NCI-H128 (cell line): ENCODE data around the gene SUSD6.
"Not testable (repeated sequence)": the region's sequence is repeated elsewhere in the genome, so short reads cannot be mapped to it uniquely, and the experiment has no call there.

ENCODE experiments used
- DNase-seq: peaks from one replicate; lab custom pipeline; 2025; ENCODE audit not compliant: unreplicated experiment; lab: John Stamatoyannopoulos, UW

SUSD6 gene

DNA sequence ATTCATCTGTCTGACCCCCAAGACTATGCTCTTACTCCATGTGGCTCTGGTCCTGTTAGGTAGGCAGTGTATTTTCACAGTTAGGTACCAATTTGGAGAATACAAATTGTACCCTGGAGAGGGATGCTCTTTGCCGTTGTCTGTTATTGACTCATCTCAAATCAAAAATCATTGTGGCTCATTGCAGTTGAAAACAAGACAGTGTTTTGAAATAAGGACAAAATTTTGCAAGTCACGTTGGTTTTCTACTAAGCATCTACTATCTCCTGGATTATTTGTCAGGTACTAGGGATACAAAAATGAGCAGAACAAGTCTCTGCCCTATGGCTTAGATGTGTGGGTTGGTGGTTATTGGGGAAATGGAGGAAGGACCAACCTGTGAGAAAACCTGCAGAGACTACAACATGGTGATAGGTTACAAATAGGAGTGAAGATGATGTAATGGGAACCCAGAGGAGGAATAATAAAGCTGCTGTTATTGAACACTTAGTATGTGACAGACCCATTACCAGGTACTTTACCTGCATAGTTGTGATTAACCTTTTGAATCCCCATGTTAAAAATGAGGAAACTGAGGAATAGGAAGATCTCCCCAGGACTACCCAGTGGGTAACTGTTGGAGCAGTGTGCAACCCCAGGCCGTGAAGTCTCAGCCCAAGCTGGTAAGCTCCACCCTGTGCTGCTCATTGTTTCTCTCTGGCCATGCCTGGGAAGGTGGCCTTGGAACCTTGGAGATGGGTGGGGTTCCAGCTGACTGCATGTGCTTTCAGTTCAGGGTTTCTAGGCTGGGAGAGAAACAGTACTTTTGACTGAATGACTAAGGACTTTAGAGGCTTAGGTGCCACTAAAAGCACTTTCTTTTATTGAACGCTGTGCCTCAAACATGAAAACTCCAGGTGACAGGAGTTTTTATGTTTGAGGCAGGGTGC lies 82.7 kb downstream of the SUSD6 start:
- no peak for DNase-seq

DNA sequence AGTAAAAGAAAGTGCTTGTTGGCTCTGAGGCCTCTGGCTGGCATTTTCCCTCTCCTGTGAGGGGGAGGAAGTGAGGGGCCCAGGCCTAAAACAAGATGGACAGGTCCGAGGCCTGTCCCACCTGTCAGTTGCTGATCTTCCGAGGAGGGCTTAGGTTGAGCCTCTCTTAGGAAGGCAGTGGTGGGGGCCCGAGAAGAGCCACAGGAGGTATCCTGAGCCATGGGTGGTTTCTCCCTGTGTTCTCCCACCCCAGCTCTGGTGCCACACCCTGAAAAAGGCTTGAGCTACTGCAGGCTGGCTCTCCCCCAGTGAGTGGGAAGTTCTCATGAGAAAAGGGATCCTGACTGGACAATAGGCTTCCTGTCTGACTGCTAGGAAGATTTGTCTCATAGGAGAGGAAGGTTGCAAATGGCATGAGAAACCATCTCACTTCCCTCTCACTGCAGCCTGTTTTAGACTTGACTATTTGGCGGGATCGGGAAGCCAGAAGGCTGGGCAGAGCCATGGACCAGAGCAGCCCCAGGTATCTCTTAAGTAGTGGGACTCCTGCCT lies 83.4 kb downstream of the SUSD6 start:
- no peak for DNase-seq

DNA sequence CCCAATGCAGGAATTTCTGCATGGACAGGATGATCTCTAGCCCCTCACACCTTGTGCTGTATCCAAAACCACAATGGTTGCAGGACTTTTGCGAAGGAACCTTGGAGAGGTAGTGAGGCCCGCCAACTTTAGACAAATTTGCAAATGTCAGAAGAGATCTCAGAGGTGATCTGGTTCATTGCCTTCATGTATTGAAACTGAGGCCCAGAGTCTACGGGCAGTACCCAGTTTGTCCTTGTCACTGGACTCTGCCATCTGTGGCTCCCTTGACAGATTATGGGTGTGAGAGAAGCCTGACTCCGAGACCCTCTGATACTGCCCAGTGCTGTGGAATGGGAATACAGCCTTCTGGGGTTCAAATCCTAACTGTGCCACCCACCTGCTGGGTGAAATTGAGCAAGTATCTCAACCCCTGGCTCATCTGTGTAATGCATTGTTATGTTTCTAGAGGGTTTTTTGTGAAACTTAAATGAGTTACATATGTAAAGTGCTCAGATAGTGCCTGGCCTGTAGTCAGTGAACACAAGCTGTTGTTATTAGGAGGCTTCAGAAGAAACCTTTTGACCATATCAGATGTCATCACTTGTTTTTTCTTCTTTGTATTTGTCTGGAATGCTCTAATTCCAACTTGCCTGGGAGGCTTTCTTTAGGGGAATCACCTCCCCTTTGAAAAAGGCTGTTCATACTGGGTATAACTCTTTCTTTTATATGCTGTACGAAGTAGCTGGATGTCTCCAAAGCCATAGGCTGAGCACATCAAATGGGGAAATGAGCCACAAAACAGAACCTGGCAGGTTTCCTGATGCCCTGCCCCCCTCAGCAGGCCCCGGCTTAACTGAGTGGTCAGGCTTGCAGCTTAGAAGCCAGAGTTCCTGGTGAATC lies 84.2 kb downstream of the SUSD6 start:
- no peak for DNase-seq

DNA sequence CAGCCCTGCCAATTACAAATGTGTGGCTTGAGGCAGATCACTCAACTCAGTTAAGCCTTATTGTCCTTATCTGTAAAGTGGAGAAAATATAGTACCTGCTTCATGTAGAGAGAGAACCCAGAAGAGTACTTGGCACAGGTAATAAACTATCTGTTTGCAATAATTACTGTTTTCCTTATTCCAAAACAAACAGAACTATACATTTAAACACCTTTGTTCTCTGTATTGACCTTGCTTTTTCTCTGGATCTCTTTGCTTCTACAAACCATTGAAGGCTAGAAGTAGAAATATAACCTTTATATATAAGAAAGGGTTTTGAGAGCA lies 84.8 kb downstream of the SUSD6 start:
- DNase-seq: no peak

DNA sequence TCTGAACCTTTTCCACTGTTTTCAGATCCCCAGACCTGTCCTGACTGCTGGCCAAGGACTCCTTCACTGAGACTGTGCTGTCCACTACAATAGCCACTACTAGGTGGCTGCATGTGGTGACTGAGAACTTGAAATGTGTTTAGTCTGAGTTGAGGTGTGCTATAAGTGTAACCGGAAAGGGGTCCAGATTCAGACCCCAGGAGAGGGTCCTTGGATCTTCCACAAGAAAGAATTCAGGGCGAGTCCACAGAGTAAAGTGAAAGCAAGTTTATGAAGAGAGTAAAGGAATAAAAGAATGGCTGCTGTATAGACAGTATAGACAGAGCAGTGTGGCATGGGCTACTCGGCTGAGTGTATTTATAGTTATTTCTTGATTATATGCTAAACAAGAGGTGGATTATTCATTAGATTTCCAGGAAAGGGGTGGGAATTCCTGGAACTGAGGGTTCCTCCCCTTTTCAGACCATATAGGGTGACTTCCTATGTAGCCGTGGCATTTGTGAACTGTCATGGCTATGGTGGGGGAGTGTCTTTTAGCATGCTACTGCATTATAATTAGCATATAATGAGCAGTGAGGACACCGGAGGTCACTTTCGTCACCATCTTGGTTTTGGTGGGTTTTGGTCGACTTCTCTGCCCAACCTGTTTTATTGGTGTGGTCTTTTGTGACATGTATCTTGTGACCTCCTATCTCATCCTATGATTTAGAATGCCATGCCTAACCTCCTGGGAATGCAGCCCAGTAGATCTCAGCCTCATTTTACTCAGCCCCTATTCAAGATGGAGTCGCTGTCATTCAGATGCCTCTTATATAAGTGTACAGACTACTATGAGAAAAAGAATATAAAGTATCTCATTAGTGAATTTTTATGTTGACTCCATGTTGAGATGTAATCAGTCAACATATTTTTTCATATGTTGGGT lies 85.5 kb downstream of the SUSD6 start:
- no peak for DNase-seq

DNA sequence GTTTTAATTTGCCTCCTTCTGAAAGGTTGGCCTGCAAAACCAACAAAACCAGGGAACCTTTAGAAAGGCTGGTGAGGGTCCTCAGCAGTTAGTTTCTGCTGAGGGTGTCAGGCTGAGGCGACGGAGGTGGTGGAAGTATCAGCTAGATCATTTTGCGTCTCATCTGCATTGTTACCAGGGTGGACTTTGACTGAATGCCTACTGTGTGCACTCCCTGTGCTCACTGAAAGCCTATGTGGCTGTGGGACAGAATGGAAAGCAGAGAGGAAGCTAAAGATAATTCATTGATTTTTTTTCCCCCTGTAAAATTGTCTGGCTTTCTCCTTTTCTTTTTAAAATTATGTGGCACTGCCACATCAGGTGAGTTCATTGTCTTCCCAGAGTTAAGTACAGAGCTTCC lies 87.2 kb downstream of the SUSD6 start:
- DNase-seq: no peak

DNA sequence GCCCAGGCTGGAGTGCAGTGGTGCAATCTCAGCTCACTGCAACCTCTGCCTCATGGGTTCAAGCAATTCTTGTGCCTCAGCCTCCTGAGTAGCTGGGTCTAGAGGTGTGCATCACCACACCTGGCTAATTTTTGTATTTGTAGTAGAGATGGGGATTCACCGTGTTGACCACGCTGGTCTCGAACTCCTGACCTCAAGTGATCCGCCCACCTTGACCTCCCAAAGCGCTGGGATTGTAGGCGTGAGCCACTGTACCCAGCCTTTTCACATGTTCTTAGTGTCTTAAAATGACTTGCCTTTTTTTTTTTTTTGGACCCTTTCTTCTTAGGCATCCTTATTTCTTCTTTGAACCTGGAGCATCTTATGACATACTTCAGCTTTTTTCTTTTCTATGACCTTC lies 87.8 kb downstream of the SUSD6 start:
- not testable (repeated sequence) for DNase-seq

DNA sequence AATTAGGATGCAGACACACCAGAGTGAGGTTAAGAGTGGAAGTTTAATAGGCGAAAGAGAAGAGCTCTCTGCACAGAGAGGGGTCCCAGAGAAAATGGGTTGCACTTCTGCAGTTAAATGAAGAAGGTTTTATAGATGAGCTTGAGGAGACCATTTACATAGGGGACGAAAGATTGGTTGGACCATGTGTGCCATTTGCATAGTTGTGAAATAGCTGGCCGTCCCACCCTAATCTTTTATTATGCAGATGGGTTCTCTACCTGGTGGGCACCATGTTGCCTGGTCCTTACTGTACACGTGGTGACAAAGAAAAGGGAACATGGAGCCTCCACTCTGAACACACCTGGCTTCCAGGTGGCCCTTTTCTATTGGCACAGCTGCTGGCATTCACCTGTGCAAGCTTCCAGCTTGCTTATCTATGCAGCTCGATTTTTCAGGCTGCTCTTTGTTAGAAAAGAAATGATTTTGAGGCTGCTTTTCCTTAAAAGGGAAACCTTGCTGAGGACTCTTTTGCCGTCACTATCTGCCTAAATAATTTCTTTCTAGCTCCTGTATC lies 88.4 kb downstream of the SUSD6 start:
- no peak for DNase-seq

DNA sequence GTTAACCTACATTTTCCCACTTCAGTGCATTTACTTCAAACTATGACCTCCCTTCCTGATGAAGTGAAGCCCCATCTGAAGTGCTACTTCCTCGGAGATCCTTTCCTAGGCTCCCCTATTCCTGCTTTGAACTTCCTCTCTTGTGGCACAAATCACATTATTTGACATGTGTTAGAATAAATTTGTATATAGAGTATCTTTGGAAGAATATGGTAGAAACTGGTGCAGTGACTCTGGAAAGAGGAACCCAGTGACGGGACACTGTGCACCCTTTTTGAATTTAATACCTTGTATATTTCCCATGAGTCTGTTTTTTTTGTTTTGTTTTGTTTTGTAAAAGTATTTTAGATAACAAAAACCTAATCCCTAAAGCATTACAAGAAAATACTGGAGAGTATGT lies 89.2 kb downstream of the SUSD6 start:
- DNase-seq: no peak

DNA sequence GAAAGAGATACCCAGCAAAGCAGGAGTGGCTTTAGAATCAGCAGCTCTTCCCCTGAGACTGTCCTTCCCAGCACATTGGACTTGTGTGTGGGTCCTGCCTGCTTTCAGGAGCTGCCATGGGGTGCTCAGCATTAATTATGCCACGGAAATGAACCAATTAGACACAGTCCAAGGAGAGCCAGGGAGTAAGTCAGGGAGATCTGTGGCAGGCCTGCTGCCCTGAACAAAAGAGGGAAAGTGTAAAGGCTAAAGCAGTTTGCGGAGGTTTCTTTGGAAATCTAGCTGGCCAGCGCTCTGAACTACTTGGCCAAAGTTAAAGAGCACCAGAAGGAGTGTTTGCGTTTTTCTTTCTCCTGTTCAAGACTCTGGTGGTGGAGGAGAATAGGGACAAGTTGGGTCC lies 89.9 kb downstream of the SUSD6 start:
- DNase-seq: no peak

DNA sequence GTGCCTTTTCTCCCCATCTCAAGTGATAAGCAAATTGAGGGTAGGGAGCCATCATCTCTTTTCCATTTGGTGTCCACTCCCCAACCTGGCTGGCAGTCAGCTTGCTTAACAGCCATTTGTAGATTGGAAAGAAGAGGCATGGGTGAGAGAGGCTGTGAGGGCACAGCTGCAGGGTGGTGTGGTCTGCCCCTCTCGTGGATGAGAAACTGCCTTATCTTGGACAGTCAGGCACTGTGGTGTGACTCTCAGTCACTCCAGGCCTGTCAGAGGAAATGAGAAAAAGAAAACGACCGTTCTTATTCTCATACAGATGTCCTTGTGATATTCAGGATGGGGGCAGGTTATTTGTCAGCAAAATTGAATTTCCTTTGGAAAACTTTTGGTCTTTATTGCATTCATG lies 90.5 kb downstream of the SUSD6 start:
- no peak for DNase-seq

DNA sequence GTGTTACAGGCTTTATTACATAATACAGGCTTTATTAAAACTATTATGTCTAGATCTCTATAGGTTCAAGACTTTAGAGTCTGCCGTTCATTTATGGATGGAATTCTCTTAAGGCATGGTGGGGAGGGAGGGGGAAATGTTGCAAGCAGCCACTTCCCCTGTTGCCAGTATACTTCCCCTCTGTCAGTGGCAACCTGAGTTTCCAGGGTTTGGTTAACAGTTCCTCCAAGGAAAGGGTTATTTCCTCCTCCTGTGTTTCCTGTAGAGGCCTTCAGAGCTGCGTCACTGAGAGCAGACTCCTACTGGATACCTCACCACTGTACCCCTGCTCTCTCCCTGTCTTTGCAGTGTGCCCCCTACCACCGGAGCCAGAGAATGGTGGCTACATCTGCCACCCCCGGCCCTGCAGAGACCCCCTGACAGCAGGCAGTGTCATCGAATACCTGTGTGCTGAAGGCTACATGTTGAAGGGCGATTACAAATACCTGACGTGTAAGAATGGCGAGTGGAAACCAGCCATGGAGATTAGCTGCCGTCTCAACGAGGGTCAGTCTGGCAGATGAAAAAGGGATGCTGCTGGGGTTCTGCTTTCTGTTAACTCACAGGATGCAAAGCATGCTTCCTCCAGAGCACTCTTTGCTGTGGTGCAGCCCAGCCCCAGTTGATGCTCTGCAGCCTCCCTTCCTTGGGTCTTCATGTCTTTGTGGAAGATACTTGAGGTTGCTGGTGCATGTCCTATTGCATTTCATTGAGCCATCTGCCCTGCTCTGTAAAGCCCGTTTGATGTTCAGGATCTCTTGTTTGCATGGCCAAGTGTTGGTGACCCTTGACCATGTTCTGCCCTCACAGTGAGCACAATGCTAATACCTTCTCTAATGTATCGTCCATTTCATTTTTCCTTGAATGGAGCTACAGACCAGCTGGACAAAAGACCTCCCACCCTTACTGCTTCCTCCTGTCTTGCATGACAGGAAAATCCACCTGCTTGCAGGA lies 91.9 kb downstream of the SUSD6 start:
- no peak for DNase-seq

DNA sequence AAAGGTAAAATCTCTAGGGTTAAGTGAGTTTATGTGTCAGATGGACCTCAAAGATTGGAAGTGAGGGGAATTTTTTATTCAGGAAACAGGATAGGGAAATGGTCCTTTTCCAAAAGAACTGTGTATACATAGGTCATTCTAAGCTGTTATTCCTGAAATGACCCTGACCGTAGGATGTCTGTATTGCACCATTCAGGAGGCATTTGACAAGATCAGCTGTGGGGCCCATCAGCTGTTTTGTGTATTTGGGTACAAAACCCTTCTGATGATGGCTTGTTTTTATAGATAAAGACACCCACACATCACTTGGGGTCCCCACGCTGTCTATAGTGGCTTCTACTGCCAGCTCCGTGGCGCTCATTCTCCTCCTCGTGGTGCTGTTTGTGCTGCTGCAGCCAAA lies 92.9 kb downstream of the SUSD6 start:
- DNase-seq: no peak

DNA sequence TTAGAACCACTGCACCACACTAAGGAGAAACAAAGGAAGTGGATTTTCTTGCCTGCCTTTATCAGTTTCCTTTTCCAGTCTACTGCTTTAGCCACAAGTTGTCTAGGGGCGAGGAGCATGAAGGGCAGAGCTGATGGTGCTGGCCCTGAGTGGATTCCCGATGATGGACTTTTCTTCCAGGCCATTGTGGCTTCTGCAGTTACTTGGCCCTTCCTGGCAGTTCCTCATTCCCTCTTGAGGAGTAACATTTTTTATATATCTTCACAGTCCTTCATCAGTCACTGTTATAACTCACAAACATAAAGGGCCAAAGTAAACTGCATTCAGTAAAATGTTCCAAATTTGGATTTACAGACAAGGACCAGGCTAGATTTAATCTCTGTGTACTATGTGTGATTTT lies 94.3 kb downstream of the SUSD6 start:
- no peak for DNase-seq

DNA sequence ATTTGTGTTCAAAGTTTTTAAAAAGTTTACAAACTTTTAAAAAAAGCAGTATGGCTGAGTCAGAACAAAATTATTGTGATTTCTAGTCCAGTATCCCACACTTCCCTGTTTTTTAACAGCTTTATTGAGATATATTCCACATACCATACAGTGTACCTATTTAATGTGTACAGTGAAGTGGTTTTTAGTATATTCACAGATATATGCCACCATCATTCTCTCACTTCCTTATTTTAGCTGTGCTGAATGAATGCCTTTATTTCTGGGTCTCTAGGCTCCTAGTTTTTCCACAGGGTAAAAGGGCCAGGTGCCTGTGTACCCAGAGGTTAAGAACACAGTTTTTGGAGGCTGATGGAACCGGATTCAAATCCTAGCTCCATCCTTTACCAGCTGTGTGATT lies 96.7 kb downstream of the SUSD6 start:
- DNase-seq: no peak

DNA sequence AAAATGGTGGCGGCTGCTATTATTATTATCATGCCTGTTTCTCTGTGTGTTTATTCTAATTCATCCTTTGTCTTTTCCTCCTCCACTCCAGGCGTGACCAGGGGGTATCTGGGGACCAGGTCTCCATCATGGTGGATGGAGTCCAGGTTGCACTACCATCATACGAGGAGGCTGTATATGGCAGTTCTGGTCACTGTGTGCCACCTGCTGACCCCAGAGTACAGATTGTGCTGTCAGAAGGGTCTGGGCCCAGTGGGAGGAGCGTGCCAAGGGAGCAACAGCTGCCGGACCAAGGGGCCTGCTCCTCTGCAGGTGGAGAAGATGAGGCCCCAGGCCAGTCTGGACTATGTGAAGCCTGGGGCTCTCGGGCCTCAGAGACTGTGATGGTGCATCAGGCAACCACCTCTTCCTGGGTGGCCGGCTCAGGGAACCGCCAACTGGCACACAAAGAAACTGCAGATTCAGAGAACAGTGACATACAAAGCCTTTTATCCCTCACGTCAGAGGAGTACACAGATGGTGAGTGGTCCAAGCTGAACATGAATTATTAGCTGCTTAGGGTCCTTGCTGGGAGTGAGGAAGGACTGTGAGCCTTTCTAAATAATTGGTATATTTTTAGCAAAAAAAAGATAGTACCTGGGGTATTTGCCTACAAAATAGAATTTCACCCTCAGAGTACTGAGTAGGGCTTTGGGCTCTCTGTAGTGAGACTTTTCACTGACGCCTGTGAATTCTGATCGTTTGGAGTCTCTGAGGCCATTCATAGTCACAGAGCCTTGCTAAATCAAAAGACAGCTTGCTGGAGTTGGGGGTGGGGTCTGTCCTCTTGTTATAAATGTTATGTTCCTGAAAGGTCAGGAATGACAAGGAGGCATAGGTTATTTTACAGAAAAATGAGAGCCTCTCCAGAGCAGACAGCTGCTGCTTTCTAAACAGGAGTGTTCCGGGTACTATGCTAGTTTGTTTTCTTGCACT lies 97.5 kb downstream of the SUSD6 start:
- DNase-seq: no peak

DNA sequence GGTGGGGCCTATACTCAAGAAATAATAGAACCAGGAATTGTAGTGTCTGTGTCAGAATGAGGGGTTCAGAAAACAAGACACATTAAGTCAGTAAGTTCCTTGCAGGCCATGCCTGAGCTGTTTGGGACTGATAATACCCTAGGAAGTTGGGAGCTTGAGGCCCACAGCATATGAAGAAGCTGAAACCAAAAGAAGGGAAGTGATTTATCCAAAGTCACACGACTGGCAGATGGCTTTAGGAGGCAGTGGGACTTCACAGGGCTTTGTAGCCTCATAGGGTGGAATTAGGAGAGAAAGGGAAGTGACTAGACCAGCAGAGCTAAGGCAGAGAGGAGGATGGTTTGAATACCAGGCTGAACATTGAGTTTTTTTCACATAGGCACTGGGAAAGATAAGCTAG lies 99.0 kb downstream of the SUSD6 start:
- DNase-seq: no peak

DNA sequence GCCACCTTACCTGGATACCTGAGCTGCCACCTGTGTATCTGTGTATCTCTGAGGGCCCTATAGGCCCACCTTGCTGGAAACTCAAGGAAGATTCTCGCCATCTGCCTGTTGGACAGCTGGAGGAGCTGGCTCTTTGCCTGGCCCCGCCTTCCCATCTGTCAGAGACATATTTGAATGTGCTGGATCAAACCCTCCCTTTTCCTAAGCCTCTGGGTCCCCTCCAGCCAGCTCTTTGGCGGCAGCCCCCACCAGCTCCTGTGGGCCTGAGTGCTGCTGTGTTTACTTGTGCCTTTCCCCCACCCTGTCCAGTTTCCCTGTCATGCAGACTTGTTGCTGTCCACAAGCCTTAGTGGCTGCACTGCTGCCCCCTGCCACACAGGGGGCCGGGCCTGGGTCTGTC lies 99.7 kb downstream of the SUSD6 start:
- DNase-seq: peak; percentile 51
